HUES48 (cell line): ENCODE results near the gene SEMA3F.
"Not testable (repeated sequence)": the region's sequence is repeated elsewhere in the genome, so short reads cannot be mapped to it uniquely, and the experiment has no call there.

Experiments
- H3K27ac ChIP-seq: one replicate; pipeline ENCODE4 v1.7.0; 2013; ENCODE audit warnings: low read depth, low read length, inconsistent platforms
- H3K27me3 ChIP-seq: 2 replicates; pipeline ENCODE4 v1.6.1; 2013; ENCODE audit warnings: mild to moderate bottlenecking, low read length; ENCODE audit not compliant: control insufficient read depth, insufficient read depth
- H3K36me3 ChIP-seq: 2 replicates; pipeline ENCODE4 v1.6.1; 2013; ENCODE audit warnings: low read length; ENCODE audit not compliant: control insufficient read depth, insufficient read depth
- H3K4me1 ChIP-seq: 2 replicates; pipeline ENCODE4 v1.6.1; 2013; ENCODE audit warnings: mild to moderate bottlenecking, low read length; ENCODE audit not compliant: control insufficient read depth, insufficient read depth
- H3K4me3 ChIP-seq: 2 replicates; pipeline ENCODE4 v1.5.1; 2013; ENCODE audit warnings: mild to moderate bottlenecking, low read depth, low read length
- H3K9ac ChIP-seq: 2 replicates; pipeline ENCODE4 v1.6.1; 2013; ENCODE audit warnings: mild to moderate bottlenecking, low read depth, low read length, moderate library complexity
- H3K9me3 ChIP-seq: 2 replicates; pipeline ENCODE4 v1.6.1; 2013; ENCODE audit warnings: low read length; ENCODE audit not compliant: control insufficient read depth, insufficient read depth

The SEMA3F gene

DNA sequence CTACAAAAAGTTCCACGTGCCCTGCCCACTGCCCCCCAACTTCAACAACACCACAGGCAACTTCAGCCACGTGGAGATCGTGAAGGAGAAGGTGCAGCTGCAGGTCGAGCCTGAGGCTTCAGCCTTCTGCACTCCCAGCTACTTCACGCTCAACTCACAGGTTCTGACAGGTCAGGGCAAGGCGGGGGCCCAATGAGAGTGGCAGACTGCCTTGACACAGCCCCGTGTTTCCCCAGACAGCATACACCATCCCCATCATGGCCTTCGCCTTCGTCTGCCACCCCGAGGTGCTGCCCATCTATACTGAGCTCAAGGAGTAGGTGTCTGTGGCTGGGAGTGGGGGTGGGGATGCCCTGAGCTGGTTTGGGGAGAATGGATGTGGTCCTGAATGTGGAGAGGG is 62.6 kb downstream of the SEMA3F start:
- H3K9me3 ChIP-seq, result no peaks in the 10 kb centered on the region
- H3K4me3 ChIP-seq, result no peak overlapping the region
- no peaks in the 10 kb centered on the region; the same call in 1 of the 2 replicates for H3K4me1 ChIP-seq
- H3K36me3 ChIP-seq, result no peaks in the 10 kb centered on the region
- no peaks in the 10 kb centered on the region for H3K27me3 ChIP-seq
- H3K27ac ChIP-seq, result no peak overlapping the region
- no peak overlapping the region for H3K9ac ChIP-seq

GRCh38 chr3:50218448-50218847 is 63.3 kb downstream of the SEMA3F start:
- Histone ChIP-seq H3K27ac (no peak overlapping the region), H3K4me3 (no peak overlapping the region), H3K4me1 (no peaks in the 10 kb centered on the region; the same call in 1 of the 2 replicates), H3K27me3 (no peaks in the 10 kb centered on the region), H3K36me3 (no peaks in the 10 kb centered on the region), H3K9me3 (no peaks in the 10 kb centered on the region), H3K9ac (no peak overlapping the region)

GRCh38 chr3:50219285-50219684 is 64.2 kb downstream of the SEMA3F start:
- no peaks in the 10 kb centered on the region; the same call in 1 of the 2 replicates for H3K4me1 ChIP-seq
- no peak overlapping the region for H3K27ac ChIP-seq
- H3K9me3 ChIP-seq, result no peaks in the 10 kb centered on the region
- no peaks in the 10 kb centered on the region for H3K27me3 ChIP-seq
- no peaks in the 10 kb centered on the region for H3K36me3 ChIP-seq
- H3K4me3 ChIP-seq, result no peak overlapping the region
- no peak overlapping the region for H3K9ac ChIP-seq

- Histone ChIP-seq H3K4me3 (no peak overlapping the region), H3K9ac (no peak overlapping the region), H3K27ac (no peak overlapping the region), H3K27me3 (no peaks in the 10 kb centered on the region), H3K4me1 (no peaks in the 10 kb centered on the region; the same call in 1 of the 2 replicates), H3K36me3 (no peaks in the 10 kb centered on the region), H3K9me3 (no peaks in the 10 kb centered on the region)
Measured at GRCh38 chr3:50220109-50220508, 65.0 kb downstream of the SEMA3F start.

DNA sequence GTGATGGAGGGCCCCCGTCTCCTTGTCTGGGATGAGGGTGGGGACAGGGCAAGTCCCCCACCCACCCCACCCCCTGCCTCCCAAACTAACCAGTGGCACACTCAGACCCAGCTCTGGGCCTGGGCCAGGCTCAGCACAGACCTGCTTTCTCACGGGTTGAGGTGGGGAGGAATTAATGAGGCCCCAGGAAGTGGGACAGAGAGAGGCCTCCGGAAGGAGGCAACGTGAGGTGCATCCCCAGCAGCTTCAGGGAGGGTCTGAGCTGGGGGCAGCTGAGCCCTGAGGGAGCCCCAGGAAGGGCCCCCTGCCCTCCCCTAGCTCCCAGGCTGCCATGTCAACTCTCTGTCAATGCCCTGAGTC is 65.9 kb downstream of the SEMA3F start:
- H3K27ac ChIP-seq, result no peak overlapping the region
- H3K4me1 ChIP-seq, result no peaks in the 10 kb centered on the region; the same call in 1 of the 2 replicates
- no peaks in the 10 kb centered on the region for H3K36me3 ChIP-seq
- no peaks in the 10 kb centered on the region; the same call in 1 of the 2 replicates for H3K27me3 ChIP-seq
- no peak overlapping the region for H3K4me3 ChIP-seq
- no peaks in the 10 kb centered on the region for H3K9me3 ChIP-seq
- H3K9ac ChIP-seq, result no peak overlapping the region

GRCh38 chr3:50221411-50222168 is 66.5 kb downstream of the SEMA3F start:
- Histone ChIP-seq H3K9ac (no peak overlapping the region), H3K9me3 (no peaks in the 10 kb centered on the region), H3K4me3 (no peak overlapping the region), H3K36me3 (no peaks in the 10 kb centered on the region), H3K27ac (no peak overlapping the region), H3K4me1 (no peaks in the 10 kb centered on the region; the same call in 1 of the 2 replicates), H3K27me3 (no peaks in the 10 kb centered on the region; the same call in 1 of the 2 replicates)

- Histone ChIP-seq H3K4me3 (no peak overlapping the region), H3K27ac (no peak overlapping the region), H3K9ac (no peak overlapping the region), H3K9me3 (no peaks in the 10 kb centered on the region), H3K27me3 (peaks cover 5% of the 10 kb centered on the region), H3K4me1 (no peaks in the 10 kb centered on the region; the same call in 1 of the 2 replicates), H3K36me3 (no peaks in the 10 kb centered on the region)
Measured at GRCh38 chr3:50222169-50222528, 67.0 kb downstream of the SEMA3F start.

DNA sequence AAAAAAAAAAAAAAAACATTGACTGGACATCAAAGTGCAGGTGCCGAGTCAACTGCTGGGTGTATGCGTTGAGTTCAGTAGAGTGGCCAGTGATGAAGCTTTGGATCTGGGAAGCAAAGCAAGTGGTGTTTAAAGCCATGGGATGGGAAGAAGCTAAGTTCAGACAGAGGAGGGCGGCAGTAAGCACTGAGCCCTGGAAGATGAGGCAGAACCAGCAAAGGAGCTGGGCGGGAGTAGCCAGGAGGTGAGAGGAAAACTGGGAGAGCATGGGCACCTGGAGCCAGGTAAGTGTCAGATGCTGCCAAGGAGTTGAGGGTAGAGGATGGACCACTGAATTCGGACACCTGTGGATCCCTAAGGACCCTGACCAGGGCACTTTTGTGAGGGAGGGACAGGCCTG is 69.5 kb downstream of the SEMA3F start:
- H3K27me3 ChIP-seq, result peaks cover 5% of the 10 kb centered on the region
- peaks cover 15% of the 10 kb centered on the region for H3K4me1 ChIP-seq
- H3K4me3 ChIP-seq, result no peak overlapping the region
- H3K9me3 ChIP-seq, result no peaks in the 10 kb centered on the region
- H3K9ac ChIP-seq, result no peak overlapping the region
- H3K36me3 ChIP-seq, result no peaks in the 10 kb centered on the region
- H3K27ac ChIP-seq, result no peak overlapping the region

GRCh38 chr3:50226888-50227389 is 71.8 kb downstream of the SEMA3F start:
- peak overlapping the region; percentile 67 for H3K4me3 ChIP-seq
- no peak overlapping the region for H3K27ac ChIP-seq
- H3K27me3 ChIP-seq, result peaks cover 5% of the 10 kb centered on the region
- peaks cover 15% of the 10 kb centered on the region for H3K4me1 ChIP-seq
- H3K9ac ChIP-seq, result no peak overlapping the region
- H3K36me3 ChIP-seq, result no peaks in the 10 kb centered on the region
- H3K9me3 ChIP-seq, result no peaks in the 10 kb centered on the region

- peak overlapping the region; percentile 95 for H3K27ac ChIP-seq
- peak overlapping the region; percentile 83 for H3K9ac ChIP-seq
- no peaks in the 10 kb centered on the region for H3K9me3 ChIP-seq
- peak overlapping the region; percentile 84 for H3K4me3 ChIP-seq
- peaks cover 15% of the 10 kb centered on the region for H3K4me1 ChIP-seq
- H3K27me3 ChIP-seq, result peaks cover 5% of the 10 kb centered on the region
- H3K36me3 ChIP-seq, result no peaks in the 10 kb centered on the region
Measured at GRCh38 chr3:50227390-50228183, 72.5 kb downstream of the SEMA3F start.

DNA sequence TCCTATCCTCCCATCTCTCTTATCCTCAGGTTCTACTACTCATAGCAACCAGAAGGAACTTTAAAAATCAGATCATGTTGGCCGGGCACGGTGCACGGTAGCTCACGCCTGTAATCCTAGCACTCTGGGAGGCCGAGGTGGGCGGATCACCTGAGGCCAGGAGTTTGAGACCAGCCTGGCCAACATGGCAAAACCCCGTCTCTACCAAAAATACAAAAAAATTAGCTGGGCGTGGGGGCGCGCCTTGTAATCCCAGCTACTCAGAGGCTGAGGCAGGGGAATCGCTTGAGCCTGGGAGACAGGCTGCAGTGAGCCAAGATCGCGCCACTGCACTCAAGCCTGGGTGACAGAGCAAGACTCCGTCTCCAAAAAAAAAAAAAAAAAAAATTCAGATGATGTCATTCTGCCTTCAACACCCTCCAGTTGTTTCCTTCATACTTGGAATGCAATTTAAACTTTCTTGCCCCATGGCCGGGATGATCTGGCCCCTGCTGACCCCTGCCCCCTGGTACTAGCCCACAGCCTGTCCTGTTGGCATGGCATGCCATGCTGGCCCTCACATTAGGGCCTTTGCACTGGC is 73.2 kb downstream of the SEMA3F start:
- Histone ChIP-seq H3K9ac (peak overlapping the region; percentile 83), H3K4me1 (peaks cover 15% of the 10 kb centered on the region), H3K27ac (peak overlapping the region; percentile 95), H3K4me3 (peak overlapping the region; percentile 84)
- not testable (repeated sequence) for H3K27me3 ChIP-seq, H3K9me3 ChIP-seq, H3K36me3 ChIP-seq
